Amygdala (tissue), 56 donors: ENCODE results near the gene IRF5.

Experiments
- DNase-seq, 56 donors: peaks; one replicate each; lab custom pipeline; 2025; lab: John Stamatoyannopoulos, UW

IRF5 gene, protein sequence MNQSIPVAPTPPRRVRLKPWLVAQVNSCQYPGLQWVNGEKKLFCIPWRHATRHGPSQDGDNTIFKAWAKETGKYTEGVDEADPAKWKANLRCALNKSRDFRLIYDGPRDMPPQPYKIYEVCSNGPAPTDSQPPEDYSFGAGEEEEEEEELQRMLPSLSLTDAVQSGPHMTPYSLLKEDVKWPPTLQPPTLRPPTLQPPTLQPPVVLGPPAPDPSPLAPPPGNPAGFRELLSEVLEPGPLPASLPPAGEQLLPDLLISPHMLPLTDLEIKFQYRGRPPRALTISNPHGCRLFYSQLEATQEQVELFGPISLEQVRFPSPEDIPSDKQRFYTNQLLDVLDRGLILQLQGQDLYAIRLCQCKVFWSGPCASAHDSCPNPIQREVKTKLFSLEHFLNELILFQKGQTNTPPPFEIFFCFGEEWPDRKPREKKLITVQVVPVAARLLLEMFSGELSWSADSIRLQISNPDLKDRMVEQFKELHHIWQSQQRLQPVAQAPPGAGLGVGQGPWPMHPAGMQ

DNA sequence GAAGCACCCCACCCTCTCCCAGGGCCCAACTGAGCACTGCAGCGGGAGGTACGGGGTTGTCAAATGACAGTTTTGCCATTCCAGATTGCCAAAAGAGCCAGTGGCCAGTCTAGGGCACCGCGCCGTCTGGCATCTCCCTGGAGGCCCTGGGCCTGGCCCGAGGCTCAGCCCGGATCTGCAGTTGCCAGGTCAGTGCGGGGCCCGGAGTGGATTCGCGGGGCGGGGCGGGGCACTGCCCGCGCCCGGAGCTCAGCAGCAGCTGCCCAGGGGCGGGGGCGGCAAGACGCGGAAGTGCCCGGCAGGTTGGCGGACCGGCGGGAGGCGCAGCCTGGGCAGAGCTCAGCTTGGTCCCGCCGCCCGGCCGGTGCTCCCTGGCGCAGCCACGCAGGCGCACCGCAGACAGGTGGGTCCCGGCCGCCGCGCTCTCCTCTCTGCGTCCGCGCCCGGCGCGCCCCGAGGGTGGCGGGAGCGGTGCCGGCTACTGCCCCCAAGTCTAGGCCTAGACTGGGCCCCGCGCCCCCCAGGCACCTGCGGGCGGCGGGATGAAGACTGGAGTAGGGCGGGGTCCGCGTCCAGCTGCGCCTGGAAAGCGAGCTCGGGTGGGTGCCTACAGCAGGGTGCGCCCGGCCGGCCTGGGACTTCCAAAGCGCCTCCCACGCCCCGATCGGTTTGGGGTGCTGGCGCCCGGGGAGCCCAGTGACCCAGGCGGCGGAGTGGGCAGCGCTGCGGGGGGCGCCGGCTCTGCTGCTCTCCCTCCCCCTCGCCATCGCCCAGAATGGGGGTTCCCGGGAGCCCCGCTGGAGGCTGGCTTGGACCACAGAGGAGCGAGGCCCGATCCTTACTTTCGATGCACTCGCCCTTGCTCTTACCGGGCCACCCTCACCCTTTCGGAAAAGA, at the start of gene IRF5:
IRF5 (plus strand) TSS at position 281 of the 897 bp plus-strand sequence. CDS start 4,155 bp downstream, outside the sequence.
- peak in 7 of 56 donors; percentile 8 to 42 (median 18) for DNase-seq

DNA sequence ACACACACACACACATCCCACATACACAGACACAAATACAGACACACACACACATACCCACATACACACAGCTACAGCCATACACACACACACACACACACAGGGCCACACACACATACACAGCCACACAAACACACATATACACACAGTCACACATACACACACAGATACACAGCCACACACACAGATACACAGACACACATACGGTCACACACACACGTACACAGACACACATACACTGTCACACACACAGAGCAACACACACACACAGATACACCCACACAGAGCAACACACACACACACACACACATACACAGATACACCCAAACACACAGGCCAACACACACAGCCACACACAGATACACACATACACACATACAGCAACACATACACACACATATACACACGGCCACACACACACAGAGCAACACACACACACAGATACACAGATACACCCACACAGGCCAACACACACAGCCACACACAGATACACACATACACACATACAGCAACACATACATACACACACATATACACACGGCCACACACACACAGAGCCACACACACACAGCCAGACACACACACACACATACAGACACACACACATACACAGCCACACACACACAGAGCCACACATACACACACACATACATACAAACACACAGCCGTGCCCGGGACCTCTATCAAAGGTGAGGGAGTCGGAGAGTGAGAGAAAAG, 49.5 kb upstream of the IRF5 start:
- no peak for DNase-seq

DNA sequence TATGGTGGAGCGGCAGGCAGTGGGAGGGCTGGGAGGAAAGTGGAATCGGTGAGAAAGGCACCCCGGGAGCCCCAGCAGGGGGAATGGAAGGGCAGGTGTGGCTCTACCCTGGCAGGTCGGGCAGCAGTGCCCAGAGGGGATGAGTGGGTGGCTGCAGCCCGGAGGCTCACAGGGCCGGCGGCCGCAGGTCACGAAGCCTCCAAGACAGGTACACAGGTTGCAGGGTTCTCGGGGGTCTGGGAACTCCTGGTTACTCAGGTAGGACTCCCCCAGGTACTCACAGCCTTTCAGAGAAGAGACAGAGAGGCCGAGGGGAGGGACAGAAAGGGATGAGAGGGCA, 49.0 kb upstream of the IRF5 start:
- no peak for DNase-seq

DNA sequence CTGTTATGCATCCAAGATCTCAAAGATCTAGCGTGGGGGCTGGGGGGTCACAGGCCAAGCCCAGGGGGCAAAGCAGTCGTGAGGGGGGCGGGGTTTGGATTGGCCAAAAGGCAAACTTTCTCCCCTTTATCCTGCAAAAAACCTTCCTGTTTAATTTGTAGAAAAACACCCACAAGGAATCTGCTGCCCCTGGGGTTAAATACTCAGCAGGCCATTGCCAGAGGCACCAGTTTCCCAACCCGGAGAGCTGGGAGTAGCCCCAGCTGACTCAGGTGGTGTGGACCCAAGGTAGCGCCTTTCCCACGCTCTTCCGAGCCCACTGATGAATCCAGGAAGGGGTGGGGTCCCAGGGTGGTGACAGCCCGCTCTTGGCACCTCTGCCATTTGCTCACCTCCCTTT, 48.6 kb upstream of the IRF5 start:
- no peak for DNase-seq

DNA sequence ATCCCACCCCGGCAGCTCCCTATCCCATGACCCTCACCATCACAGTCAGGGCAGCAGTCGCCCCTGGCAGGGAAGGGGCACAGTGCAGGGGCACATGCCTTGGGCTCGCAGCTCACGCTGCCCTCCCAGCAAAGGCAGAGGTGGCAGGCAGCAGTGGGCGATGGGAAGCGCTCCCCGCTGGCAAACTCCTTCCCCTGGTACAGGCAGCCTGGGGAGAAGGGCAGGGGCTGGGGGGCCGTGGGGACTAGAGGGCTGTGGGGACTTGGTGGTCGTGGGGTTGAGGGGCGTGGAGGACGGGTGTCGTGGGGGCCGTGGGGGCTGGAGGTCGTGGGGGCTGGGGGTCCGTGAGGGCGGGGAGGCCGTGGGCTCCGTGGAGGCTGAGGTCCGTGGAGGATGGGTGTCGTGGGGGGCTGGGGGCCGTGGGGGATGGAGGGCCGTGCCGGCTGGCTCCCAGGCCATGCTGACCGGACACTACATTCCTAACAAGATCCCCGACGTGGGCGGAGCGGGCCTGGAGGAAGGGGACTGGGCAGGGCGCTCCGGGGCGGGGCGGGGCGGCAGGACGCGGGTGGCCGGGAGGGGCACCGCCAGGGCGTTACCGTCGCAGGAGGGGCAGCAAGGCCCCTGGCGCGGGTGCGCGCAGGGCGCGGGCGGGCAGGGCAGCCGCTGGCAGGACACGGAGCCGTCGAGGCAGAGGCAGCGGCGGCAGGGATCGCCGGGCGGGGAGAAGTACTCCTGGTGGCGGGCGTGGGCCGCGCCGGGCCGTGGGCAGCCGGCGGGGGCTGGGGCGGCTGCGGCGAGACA, 47.2 kb upstream of the IRF5 start:
- no peak for DNase-seq

DNA sequence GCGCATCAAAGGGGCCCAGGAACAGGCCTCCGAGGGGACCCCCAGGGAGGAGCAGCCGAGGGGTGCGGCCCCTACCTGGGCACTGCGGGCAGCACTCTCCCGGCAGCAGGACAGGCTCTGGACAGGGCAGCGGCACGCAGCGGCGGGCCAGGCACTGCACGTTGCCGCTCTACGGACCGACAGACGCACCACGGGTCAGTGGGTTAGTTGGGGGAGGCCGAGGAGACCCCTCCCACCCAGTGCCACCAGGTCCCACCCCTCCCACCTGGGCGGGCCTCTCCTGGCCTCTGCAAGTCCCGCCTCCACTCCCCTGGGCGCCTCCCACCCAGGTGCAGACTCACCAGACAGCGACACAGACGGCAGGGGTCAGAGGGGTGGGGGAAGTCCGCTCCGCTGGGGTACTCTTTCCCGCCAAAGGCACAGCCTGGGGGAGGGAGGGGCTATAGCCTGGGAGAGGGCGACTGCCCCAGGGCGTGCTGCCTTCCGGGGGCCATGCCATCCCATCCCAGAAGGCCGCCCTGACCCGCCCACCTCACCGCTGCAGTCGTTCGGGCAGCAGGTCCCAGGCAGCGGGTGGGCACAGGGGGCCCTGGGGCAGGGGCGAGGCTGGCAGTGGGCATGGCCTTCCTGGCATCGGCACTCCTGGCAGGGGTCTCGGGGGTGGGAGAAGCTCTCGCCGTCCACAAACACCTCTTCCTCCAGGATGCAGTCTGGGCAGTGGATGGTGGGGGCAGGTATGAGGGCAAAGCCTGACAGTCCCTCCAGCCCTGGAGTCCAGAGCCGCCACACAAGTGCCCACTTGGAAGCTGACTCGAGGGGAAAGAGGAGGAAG, 46.4 kb upstream of the IRF5 start:
- no peak for DNase-seq

DNA sequence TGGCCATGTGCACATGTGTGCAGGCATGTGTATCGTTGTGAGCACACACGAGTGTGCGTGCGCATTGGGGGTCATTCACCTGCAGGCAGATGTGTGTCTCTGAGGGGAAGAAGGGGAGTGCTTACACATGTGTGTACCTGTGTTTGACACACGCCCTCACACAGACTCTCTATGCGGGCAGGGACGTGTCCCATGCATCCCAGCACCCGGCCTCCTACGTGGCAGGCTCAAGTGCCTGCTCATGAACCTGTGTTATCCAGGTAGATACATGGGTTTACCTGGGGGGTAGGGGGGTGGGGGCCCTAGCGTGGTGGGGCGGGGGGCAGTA, 45.8 kb upstream of the IRF5 start:
- DNase-seq: no peak

DNA sequence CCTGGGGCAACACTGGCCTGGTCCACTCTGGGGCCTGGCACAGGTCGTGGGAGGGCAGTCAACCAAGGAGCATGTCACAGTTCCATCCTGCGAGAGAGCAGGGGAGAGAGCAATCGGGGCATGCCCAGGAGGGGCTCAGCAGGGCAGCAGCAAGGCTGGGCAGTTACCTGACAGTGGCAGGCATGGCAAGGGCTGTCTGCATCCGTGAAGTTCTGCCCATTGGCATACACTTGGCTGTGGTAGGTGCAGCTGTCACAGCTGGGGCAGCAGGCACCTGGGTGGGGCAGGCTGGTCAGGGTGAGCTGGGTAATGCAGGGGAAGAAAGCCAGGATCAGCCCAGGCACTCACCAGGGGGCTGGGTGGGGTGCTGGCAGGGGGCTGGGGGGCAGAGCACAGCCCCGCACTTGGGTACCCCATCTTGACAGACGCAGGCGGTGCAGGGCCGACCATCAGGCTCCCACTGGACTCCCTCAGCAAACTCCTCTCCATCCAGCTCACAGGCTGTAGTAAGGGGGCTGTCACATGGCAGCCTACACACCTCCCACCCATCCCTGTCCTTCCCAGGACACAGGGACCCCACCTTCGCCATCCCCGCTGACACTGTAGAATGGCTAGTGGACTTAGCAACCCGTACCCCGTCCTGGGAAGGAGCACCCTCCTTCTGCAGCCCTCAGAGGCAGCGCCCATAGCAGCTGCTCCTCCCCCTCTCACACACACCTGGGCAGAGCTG, 45.0 kb upstream of the IRF5 start:
- no peak for DNase-seq

DNA sequence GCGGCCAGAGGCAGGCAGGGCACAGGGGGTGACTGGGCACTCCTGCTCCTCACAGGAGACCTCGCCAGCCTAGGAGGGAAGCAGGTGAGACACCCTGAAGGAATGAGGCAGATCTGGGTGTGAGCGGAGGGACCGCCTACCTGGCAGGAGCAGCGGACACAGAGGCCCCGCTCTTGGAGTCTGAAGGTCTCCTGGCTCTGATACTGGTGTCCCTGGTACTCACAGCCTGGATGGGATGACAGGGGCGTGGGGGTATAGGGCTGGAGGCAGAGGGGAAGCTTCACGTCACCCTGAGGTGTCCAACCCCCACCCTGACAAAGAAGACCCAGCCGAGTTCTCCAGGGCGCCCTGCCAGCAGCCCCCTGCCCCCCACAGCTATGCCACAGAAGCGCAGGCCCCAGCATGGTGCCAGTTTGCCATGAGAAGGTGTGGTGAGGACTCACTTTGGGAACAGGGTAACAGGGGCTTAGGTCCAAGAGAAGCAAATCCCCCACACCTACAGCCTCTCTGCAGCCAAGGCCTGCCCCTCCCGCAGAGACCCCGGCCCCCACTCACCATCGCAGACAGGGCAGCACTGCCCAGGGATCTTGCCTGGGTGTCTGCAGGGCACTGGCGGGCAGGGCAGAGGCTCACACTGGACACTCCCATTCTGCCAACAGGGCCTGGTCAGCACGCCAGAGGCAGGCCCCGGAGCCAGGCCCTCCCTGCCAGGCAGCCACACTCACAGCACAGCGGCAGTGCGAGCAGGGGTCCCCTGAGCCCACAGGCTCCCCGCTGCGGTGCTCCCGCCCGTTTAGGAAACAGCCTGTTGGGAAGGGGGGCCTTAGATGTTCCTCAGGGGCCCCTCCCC, 44.3 kb upstream of the IRF5 start:
- DNase-seq: no peak

DNA sequence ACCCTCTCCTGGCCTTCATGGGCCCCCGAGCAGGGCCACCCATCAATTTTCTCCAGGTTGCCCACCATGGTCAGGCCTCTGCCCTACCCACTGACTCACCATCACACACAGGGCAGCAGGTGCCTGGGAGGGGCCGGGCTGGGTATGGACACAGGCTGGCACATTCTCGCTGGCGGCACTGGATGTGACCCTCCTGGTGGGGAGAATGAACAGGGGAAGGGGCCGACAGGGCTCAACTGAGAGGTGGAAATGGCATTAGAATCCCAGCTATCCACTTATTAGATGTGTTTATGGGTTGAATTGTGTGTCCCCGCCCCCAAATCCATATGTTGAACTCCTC, 43.7 kb upstream of the IRF5 start:
- no peak for DNase-seq

DNA sequence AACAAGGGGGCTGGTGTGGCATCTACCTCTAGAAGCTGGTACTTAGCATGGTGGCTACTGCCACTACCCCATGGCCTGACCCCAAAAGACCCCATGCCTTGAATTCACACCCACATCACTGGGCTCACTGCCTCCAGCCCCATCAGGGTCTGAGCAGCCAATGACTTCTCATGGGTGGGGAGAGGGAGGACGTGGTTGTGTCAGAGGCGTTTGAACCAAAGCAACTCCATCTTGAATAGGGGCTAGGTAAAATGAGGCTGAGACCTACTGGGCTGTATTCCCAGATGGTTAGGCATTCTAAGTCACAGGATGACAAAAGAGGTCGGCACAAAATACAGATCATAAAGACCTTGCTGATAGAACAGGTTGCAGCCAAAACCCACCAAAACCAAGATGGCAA, 42.4 kb upstream of the IRF5 start:
- no peak for DNase-seq

DNA sequence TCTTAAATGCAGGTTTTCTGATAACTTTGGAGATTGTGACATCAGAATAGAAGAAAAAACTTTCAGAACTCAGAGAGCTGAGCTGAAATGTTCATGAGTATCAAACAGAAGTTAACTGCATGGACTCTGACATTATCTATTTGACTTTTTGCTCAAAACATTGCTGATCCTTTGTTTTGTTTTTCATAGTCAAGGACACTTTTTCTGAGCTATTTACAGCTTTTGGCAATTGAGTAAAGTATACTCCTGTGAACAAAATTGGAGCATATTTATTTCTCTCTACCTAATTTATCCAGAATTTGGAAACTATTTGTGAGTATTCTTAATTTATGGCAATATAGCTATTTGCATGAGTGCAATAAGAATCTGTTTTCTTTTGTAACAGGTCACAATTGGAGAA, 38.3 kb upstream of the IRF5 start:
- no peak for DNase-seq

DNA sequence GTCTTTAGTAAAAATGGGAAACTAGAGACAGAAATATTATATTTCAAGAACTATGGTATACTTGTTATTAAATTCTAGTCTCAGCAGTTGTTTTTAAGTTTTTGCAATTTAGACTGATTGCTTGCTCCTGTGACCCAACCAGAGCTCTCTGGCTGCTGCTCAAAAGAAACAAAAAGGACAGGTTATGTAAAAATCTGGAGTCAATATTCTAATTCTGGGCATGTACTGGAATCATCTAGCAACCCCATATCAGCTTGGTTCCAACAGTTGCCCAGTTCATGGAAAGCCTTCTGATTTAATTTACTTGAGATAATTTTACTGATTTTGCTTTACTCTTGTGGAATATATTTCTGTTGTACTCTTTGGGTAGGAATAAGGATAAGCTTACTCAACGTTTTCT, 37.5 kb upstream of the IRF5 start:
- no peak for DNase-seq

DNA sequence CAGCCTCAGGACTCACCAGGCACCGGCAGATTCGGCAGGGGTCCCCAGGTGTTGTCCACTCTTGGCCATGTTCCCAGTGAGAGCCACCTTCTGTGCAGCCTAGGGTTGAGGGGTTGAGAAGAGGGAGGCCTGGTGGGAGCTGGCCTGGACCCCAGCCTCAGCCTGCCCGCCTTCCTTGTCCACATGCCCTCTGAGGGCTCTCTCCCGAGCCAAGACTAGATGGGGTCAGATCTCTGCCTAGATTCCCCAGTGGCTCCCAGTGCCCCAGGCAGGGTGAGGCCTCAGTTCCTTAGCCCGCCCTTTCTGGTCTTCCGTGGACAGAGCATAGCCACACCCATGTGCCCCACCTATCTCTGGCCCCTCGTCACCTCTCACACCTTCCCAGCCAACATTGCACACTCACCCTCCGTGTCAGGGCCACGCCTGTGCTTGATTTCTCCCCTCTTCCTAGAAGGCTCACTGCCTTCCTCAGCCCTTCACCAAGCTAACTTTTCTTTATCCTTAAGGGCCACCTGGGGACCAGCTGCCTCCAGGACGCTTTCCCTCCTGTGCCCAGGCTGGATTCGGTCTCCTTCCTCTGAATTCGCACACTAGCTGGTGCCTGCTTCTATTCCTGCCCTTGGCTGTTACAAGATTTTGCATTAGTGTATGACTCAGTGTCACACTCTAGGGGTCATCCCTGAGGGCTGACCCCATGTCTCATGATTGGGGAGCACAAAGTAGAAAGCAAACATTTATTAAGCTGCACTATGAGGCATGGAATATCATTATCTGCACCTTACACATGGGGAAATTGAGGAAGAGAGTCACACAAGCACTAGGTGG, 34.8 kb upstream of the IRF5 start:
- DNase-seq: no peak

DNA sequence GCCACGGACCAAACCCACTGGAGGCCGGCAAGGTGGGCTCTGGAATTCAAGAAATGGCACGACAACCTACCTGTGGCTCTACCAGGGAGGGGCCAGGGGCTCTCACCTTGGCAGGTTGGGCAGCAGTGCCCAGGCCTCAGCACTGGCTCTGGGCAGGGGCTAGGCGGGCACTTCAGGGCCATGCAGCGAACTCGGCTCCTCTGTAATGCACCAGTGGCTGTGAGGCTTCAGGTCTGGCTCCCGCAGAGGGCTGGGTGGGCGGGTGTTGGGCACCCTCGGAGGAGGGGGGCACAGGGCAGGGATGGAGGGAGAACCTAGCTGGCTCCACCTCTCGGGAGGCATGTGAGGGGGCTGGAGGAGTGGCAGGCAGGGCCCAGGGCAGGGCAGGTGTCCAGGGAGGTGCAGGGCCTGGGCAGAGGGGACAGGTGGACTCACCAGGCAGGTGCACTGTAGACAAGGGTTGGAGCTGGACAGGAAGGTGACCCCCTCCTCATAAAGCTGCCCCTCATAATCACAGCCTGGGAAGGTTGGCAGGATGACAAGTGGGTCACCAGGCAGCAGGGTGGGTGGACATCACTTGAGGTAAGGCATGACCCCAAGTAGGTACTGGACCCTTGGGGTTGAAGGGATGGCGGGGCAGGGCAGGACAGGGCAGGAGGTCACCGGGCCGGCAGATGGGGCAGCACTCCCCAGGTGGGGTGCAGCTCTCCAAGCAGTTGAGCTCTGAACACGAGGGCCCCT, 33.9 kb upstream of the IRF5 start:
- DNase-seq: no peak
